Large intestine (tissue), 3 donors: Measurements from ENCODE around the gene RHEB. TPM values are rescaled to one million over a fixed set of nuclear protein-coding genes. Genes with fewer than 3 reads are reported as not detected.
"Not testable (repeated sequence)": the region's sequence is repeated elsewhere in the genome, so short reads cannot be mapped to it uniquely, and the experiment has no call there.

Experiments
- DNase-seq, 2 donors: peaks; one replicate each; pipeline versions ENCODE4 v3.0.0 to v3.0.0-alpha.2; 2013
- H3K27ac ChIP-seq: one replicate; pipeline ENCODE4 v1.5.1; 2013; ENCODE audit warnings: low read length
- H3K27me3 ChIP-seq: 2 replicates; pipeline ENCODE4 v1.6.1; 2013; ENCODE audit warnings: low read length; ENCODE audit not compliant: control insufficient read depth, insufficient read depth
- H3K36me3 ChIP-seq: 2 replicates; pipeline ENCODE4 v1.6.1; 2013; ENCODE audit warnings: low read length; ENCODE audit not compliant: control insufficient read depth, insufficient read depth
- H3K4me1 ChIP-seq: one replicate; pipeline ENCODE4 v1.6.1; 2013; ENCODE audit warnings: low read length; ENCODE audit not compliant: control insufficient read depth, insufficient read depth
- H3K4me3 ChIP-seq: one replicate; pipeline ENCODE4 v1.5.1; 2013; ENCODE audit warnings: low read length
- H3K9me3 ChIP-seq: one replicate; pipeline ENCODE4 v1.6.1; 2013; ENCODE audit warnings: mild to moderate bottlenecking, low read depth, low read length, moderate library complexity; ENCODE audit not compliant: control insufficient read depth
- WGBS: methylation state at CpG from one replicate; pipeline ENCODE4 v1.1.5; 2013; ENCODE audit warnings: low lambda C conversion rate; ENCODE audit not compliant: insufficient coverage; 5-methylcytosine and 5-hydroxymethylcytosine counted together
- polyA plus RNA-seq: library from polyadenylated mRNA; unstranded; fragments of 120-200 nt; gene quantifications from one replicate; pipeline ENCODE4 v1.2.1, GENCODE V29; 2013

The RHEB gene
- polyA plus RNA-seq, 1 donor = 78.7 TPM

DNA sequence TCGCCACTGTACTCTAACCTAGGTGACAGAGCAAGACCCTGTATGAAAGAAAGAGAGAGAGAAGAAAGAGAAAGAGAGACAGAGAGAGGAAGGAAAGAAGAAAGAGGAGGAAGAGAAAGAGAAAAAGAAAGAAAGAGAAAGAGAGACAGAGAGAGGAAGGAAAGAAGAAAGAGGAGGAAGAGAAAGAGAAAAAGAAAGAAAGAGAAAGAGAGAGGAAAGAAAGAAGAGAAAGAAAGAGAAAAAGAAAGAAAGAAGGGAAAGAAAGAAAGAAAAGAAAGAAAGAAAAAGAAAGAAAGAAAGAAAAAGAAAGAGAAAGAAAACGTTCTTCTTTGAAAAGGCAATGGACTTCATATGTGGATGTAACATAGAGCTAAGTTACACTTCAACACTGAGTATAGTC, 16.5 kb upstream of the RHEB start:
- H3K27me3 ChIP-seq, DNase-seq, H3K36me3 ChIP-seq, H3K27ac ChIP-seq, H3K9me3 ChIP-seq, H3K4me3 ChIP-seq, H3K4me1 ChIP-seq: not testable (repeated sequence)
- 94% methylated on average over 2 of the region's 2 CpGs for WGBS

DNA sequence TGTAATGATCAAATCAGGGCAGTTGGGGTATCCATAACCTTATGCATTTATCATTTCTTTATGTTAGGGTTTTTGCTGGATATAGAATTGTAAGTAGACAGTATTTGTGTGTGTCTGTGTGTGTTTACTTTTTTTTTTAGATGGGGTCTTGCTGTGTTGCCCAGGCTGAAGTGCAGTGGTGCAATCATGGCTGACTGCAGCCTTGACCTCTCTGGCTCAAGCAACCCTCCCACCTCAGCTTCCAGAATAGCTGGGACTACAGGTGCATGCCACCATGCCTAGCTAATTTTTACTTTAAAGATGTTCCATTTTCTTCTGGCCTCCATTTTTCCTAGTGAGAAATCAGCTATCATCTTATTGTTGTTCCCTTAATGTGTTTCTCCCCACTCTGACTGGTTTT, 10.1 kb upstream of the RHEB start:
- H3K27ac ChIP-seq = no peak overlapping the region
- no peak overlapping the region for H3K4me3 ChIP-seq
- no peaks in the 10 kb centered on the region for H3K4me1 ChIP-seq
- DNase-seq = no peak
- H3K27me3 ChIP-seq = no peaks in the 10 kb centered on the region
- H3K9me3 ChIP-seq = peaks cover 5% of the 10 kb centered on the region
- no peaks in the 10 kb centered on the region for H3K36me3 ChIP-seq

DNA sequence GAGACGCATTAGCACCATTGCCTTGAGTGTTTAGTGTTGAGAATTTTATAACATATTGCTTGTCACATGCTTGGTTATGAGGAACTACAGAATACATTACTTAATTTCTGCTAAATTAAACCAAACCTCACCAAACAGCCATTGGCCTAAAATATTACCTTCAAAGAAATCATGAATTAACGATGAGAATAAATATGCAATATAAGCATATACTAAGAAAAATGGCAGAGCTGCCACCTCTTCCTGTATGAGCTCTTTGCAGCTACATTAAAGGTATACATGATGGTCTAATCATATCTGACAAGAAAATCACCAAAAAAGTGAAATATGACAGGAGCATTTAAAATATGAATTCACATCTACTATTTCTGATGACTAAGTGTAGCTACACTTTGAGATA, 5.2 kb upstream of the RHEB start:
- no peak overlapping the region for H3K4me3 ChIP-seq
- peaks cover 8% of the 10 kb centered on the region for H3K4me1 ChIP-seq
- no peaks in the 10 kb centered on the region for H3K36me3 ChIP-seq
- H3K27ac ChIP-seq = peak overlapping the region; percentile 50
- no peak for DNase-seq
- no peaks in the 10 kb centered on the region for H3K9me3 ChIP-seq
- WGBS = no CpG with 5 or more reads among the region's 2 CpGs
- H3K27me3 ChIP-seq = no peaks in the 10 kb centered on the region

DNA sequence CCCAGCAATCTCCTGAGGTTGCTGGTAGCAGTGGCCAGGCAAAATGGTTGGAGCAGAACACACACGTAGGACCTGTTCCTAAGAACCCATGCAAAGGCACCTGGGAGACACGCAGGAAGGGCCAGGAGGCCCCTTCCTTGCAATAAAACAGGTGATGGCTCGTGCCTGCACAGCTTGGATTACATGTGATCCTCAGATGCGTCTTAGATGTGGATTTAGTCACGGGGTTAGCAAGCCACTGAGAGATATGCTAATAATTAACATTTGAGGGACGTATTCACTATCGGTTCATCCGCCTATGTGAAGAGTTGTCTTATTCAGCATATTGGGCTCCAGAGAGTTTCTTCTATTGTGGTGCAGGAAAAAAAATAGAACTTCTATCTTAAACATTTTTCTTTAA, 4.6 kb upstream of the RHEB start:
- peak overlapping the region; percentile 72 for H3K27ac ChIP-seq
- H3K27me3 ChIP-seq = no peaks in the 10 kb centered on the region
- WGBS = 100% methylated on average over 2 of the region's 8 CpGs
- no peak overlapping the region for H3K4me3 ChIP-seq
- DNase-seq = peak; percentile 87 to 92
- no peaks in the 10 kb centered on the region for H3K36me3 ChIP-seq
- peaks cover 8% of the 10 kb centered on the region for H3K4me1 ChIP-seq
- no peaks in the 10 kb centered on the region for H3K9me3 ChIP-seq

DNA sequence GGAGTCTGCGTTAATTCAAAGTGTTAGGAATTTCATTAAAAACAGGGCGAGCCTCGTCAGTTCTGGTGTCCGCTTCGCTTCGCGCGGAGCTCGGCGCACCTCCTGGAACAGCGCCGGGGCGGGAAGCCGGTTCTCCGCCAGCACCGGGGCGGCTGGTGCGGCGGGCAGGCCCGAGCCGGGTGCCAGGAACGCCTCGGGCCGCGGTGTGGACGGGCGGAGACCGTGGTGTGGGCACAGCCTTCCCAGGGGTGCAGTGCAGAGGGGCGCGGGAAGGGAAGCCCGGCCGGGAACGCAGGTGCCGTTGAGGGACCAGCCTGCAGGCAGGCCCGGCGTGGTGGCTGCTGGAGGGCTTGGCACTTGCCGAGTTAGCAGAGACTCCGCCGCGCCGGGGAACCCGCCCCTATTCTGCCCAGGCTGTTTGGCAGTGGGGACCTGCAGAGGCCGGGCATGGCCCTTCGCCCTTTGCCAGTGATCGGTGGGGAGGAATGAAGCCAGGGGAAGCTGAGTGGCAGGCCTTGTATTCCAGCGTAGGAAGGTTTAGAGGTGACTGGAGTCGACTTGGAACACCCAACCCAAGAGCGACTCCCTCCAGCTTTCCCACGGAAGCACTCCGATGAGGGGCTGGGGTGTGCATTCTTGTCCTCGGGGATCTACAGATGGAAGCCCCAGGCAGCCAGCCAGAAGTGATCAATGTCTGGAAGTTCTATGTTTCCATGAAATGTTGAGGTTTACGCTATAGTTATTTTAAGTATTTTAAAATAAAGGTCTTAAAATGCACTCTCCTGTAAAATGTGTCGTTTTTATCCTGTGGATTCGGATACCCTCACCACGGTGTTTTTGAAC, 945 bp upstream of the RHEB start:
- WGBS = 93% methylated on average over 4 of the region's 55 CpGs
- Histone ChIP-seq H3K36me3 (no peaks in the 10 kb centered on the region), H3K4me1 (peaks cover 18% of the 10 kb centered on the region), H3K27me3 (no peaks in the 10 kb centered on the region), H3K9me3 (no peaks in the 10 kb centered on the region), H3K27ac (peak overlapping the region; percentile 91), H3K4me3 (peak overlapping the region; percentile 62)
- no peak for DNase-seq

DNA sequence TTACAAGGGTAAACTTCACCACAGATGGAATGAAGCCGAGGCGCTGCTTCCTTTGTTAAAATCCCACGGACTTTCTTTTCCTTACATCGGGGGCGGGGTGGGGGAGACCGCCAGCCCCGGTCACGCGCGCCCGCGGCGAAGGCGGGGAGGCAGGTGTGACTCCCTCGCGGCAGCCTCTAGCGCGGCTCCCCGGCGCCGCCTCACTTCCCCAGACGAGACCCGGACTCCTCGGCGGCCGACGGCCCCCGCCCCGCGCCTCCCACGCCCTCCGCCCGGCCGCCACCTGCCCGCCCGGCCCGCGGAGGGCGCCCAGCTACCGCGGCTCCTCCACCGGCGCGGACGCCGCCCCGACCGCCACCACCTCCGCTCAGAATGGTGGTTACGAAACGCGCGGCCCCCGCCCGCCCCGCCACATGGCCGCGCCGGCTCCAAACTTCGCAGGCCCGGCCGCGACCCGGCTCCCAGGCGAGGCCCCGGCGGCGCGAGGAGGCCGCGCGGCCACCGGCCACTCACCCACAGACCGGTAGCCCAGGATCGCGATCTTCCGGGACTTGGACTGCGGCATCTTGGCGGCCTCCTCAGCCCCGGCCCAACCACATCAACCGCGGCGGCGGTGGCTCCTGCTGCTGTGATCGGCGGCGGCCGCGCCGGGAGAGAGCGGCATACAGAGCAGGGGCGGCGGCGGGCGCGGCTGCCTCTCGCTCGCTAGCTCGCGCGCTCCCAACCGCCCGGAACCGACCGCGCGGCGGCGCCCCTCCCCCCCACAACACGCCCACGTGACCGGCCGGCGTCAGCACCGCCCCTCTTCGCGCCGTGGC, 539 bp downstream of the RHEB start:
- Histone ChIP-seq H3K27ac (peak overlapping the region; percentile 97), H3K4me1 (peaks cover 17% of the 10 kb centered on the region), H3K4me3 (peak overlapping the region; percentile 90)
- not testable (repeated sequence) for H3K27me3 ChIP-seq, H3K36me3 ChIP-seq, H3K9me3 ChIP-seq
- DNase-seq = peak; percentile 40 to 72
- no CpG with 5 or more reads among the region's 118 CpGs for WGBS

DNA sequence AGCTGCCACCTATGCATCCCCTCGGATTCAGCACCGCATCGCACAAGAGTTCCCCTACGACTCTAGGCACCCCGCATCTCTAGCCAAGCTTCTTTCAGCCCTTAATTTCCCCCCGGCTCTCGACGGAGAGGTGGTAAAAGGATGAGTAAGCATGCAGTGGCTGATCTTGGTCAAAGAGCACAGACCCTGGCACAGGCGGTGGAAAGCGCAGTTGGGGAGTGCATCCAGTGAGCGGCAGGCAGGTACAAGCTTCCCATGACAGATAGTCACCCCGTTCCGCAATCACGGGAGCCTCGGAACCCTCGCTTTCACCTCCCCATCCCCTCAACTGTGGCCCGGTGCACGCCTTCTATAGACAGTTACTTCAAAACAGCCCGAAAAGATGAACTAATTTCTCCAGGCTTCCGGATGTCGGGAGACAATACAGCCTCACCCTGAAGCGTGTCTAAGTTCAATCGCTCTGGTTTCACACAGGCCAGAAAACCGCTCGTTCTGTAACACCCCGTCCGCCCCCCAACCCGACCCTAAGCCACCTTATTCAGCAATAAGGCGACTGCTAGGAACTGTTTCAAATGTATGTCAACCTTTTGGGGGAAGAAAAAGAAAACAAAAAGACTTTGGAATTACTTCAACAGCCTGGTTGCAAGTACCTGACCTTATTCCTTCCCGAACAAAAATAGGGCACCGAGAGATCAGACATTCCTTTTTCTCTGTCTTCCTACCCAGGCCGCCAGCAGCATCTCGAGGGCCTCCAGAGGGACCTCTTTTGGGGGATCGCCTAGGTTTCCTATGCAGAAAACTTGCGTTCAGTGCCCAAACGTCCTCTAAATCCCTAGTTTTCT, 1.4 kb downstream of the RHEB start:
- Histone ChIP-seq H3K4me3 (peak overlapping the region; percentile 90), H3K27ac (peak overlapping the region; percentile 97), H3K36me3 (no peaks in the 10 kb centered on the region), H3K9me3 (no peaks in the 10 kb centered on the region), H3K27me3 (no peaks in the 10 kb centered on the region), H3K4me1 (peaks cover 14% of the 10 kb centered on the region)
- DNase-seq = peak; percentile 82 to 91
- no CpG with 5 or more reads among the region's 36 CpGs for WGBS

DNA sequence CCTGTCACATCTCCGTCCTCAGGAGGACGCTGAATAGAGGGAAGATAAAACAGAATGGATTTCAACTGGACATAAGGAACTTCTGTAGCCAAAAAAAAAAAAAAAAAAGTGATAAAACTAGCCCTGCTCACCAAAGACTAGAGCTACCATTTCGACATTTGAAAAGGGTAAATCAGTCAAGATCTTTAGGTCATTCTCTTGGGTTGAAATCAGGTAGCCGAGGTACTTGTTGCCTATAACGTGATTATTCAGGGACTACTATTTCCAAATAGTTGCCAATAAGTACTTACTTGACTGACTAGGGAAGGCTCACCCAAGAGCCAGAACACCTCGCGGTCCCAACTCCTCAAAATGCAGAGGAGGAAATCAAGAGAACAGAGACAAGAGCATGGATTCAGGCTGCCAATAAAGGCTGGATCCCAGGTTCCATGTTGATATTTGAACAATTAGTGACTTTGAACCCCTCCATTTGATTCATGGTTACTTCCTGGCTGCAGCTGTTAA, 2.0 kb downstream of the RHEB start:
- Histone ChIP-seq H3K36me3 (no peaks in the 10 kb centered on the region), H3K9me3 (no peaks in the 10 kb centered on the region), H3K27ac (peak overlapping the region; percentile 97), H3K4me1 (peaks cover 14% of the 10 kb centered on the region), H3K4me3 (peak overlapping the region; percentile 90), H3K27me3 (no peaks in the 10 kb centered on the region)
- DNase-seq = no peak
- WGBS = no CpG with 5 or more reads among the region's 7 CpGs

DNA sequence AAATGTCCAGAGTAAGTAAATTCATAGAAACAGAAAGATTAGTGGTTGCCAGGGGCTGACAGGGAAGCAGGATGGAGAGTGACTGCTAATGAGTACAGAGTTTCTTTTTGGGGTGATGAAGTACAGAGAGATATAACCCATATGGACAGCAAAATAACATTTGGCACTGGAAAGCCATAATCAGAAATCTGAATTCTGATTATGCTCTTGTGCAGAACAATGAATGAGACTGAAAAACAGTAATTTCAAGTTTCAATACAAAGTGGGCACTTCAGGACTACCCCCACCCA, 4.5 kb downstream of the RHEB start:
- DNase-seq = no peak
- Histone ChIP-seq H3K4me1 (peaks cover 9% of the 10 kb centered on the region), H3K4me3 (no peak overlapping the region), H3K9me3 (no peaks in the 10 kb centered on the region), H3K27me3 (no peaks in the 10 kb centered on the region), H3K27ac (no peak overlapping the region), H3K36me3 (no peaks in the 10 kb centered on the region)
